Measurements from ENCODE around the gene SHROOM4.

The SHROOM4 gene

DNA sequence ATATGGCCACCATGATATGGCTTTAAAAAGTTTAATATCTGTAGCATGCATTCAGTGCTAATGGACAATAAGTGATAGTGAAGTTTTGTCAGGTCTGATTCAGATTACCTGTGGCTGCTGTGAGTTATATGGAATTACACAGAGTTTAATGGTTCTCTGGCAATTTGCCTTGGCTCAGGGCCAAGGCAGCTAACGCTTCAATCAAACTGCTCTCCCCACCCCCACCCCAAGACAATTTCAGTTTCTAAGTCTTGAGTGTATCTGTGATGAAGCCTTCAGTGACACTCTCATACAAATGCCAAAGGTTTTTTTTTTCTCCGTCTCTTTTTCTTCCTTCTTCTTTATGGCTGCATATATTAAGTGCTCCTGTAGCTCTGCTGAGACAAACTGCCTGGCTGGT is 106.6 kb downstream of the SHROOM4 start:
- Histone ChIP-seq H3K27ac (ENCODE audit: low read length) (no peak overlapping the region), H2AFZ (ENCODE audit: low read length) (no peak overlapping the region), H3K9ac (ENCODE audit: low read length) (no peak overlapping the region), H3K4me2 (ENCODE audit: low read depth, low read length) (no peak overlapping the region), H3K27me3 (replicated peaks; ENCODE audit: insufficient read depth, low read length) (no peaks in the 10 kb centered on the region), H3K9me3 (replicated peaks; ENCODE audit: insufficient read depth, low read length) (no peaks in the 10 kb centered on the region), H3K4me1 (ENCODE audit: low read length) (no peaks in the 10 kb centered on the region), H3K9me2 (replicated peaks; ENCODE audit: insufficient read depth, low read length) (no peaks in the 10 kb centered on the region), H4K20me1 (ENCODE audit: insufficient read depth, low read length) (no peaks in the 10 kb centered on the region), H3K4me3 (ENCODE audit: low read length) (no peak overlapping the region), H3K79me2 (ENCODE audit: low read length) (no peaks in the 10 kb centered on the region), H3F3A (ENCODE audit: insufficient read depth, low read length) (no peaks in the 10 kb centered on the region), H3K36me3 (replicated peaks; ENCODE audit: insufficient read depth, low read length) (no peaks in the 10 kb centered on the region)
- TF ChIP-seq, protein P1, sequence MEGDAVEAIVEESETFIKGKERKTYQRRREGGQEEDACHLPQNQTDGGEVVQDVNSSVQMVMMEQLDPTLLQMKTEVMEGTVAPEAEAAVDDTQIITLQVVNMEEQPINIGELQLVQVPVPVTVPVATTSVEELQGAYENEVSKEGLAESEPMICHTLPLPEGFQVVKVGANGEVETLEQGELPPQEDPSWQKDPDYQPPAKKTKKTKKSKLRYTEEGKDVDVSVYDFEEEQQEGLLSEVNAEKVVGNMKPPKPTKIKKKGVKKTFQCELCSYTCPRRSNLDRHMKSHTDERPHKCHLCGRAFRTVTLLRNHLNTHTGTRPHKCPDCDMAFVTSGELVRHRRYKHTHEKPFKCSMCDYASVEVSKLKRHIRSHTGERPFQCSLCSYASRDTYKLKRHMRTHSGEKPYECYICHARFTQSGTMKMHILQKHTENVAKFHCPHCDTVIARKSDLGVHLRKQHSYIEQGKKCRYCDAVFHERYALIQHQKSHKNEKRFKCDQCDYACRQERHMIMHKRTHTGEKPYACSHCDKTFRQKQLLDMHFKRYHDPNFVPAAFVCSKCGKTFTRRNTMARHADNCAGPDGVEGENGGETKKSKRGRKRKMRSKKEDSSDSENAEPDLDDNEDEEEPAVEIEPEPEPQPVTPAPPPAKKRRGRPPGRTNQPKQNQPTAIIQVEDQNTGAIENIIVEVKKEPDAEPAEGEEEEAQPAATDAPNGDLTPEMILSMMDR (IDR thresholded peaks at IDR 0.05; ENCODE audit: low read length) = no peak
- TF ChIP-seq EZH2phosphoT487 (IDR thresholded peaks at IDR 0.05; ENCODE audit: low read length) = no peak
- TF ChIP-seq EZH2 (optimal IDR thresholded peaks at IDR 0.05; ENCODE audit: low read depth, low read length) = no peak
- DNase-seq = peak; percentile 8

DNA sequence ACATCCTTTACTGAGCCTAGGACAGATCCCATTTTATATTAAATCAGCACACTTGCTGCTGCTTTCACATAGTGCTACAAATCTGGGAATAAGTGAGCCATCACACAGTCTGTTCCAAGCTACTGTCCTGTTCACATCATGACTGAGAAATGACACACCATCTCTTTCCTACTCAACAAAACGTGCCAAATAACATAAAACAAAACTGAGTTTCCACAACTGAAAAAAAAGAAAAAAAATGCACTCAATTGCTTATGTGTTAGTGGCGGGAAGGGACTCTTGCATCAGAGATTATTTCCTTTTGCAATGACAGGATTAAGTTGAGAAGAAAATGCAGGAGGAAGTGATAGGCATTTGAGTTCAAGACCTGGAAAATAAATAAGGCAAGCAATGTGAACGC is 109.0 kb downstream of the SHROOM4 start:
- no peak for DNase-seq
- no peaks in the 10 kb centered on the region for H3K36me3 ChIP-seq (replicated peaks; ENCODE audit: insufficient read depth, low read length)
- no peaks in the 10 kb centered on the region for H3K79me2 ChIP-seq (ENCODE audit: low read length)
- H3K4me1 ChIP-seq (ENCODE audit: low read length) = no peaks in the 10 kb centered on the region
- no peak overlapping the region for H3K4me2 ChIP-seq (ENCODE audit: low read depth, low read length)
- no peak overlapping the region for H3K27ac ChIP-seq (ENCODE audit: low read length)
- no peaks in the 10 kb centered on the region for H3K9me3 ChIP-seq (replicated peaks; ENCODE audit: insufficient read depth, low read length)
- TF ChIP-seq, protein P1 (IDR thresholded peaks at IDR 0.05; ENCODE audit: low read length) = no peak
- no peak for TF ChIP-seq EZH2 (optimal IDR thresholded peaks at IDR 0.05; ENCODE audit: low read depth, low read length)
- no peak for TF ChIP-seq EZH2phosphoT487 (IDR thresholded peaks at IDR 0.05; ENCODE audit: low read length)
- no peaks in the 10 kb centered on the region for H3K9me2 ChIP-seq (replicated peaks; ENCODE audit: insufficient read depth, low read length)
- no peak overlapping the region for H3K9ac ChIP-seq (ENCODE audit: low read length)
- H3K27me3 ChIP-seq (replicated peaks; ENCODE audit: insufficient read depth, low read length) = no peaks in the 10 kb centered on the region
- no peaks in the 10 kb centered on the region for H3F3A ChIP-seq (ENCODE audit: insufficient read depth, low read length)
- no peak overlapping the region for H3K4me3 ChIP-seq (ENCODE audit: low read length)
- H2AFZ ChIP-seq (ENCODE audit: low read length) = no peak overlapping the region
- H4K20me1 ChIP-seq (ENCODE audit: insufficient read depth, low read length) = no peaks in the 10 kb centered on the region

DNA sequence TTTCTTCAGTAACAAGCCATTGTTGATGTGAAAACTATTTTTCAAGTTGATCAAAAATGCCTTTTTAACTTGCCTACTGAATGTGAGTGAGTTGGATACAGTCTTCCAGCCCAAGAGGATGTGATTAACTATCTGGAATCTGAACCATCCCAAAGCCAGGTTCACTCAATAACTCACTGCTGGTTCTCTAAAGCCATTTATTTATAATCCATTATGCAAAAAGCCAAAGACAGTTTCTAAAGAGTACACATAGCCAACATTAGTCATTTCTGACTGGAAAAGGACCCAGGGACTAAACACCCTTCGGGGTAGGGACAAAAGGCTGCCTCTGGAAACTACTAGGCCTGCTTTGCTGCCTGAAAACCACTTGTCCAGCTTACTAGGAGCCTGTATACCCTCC is 109.6 kb downstream of the SHROOM4 start:
- H3F3A ChIP-seq (ENCODE audit: insufficient read depth, low read length) = no peaks in the 10 kb centered on the region
- H3K9me3 ChIP-seq (replicated peaks; ENCODE audit: insufficient read depth, low read length) = no peaks in the 10 kb centered on the region
- H3K9me2 ChIP-seq (replicated peaks; ENCODE audit: insufficient read depth, low read length) = no peaks in the 10 kb centered on the region
- TF ChIP-seq EZH2 (optimal IDR thresholded peaks at IDR 0.05; ENCODE audit: low read depth, low read length) (no peak), EZH2phosphoT487 (IDR thresholded peaks at IDR 0.05; ENCODE audit: low read length) (no peak)
- TF ChIP-seq, protein P1 (IDR thresholded peaks at IDR 0.05; ENCODE audit: low read length) = no peak
- no peak overlapping the region for H3K9ac ChIP-seq (ENCODE audit: low read length)
- no peaks in the 10 kb centered on the region for H3K4me1 ChIP-seq (ENCODE audit: low read length)
- no peak overlapping the region for H3K4me2 ChIP-seq (ENCODE audit: low read depth, low read length)
- no peak for DNase-seq
- H3K36me3 ChIP-seq (replicated peaks; ENCODE audit: insufficient read depth, low read length) = no peaks in the 10 kb centered on the region
- no peak overlapping the region for H2AFZ ChIP-seq (ENCODE audit: low read length)
- no peak overlapping the region for H3K4me3 ChIP-seq (ENCODE audit: low read length)
- no peaks in the 10 kb centered on the region for H4K20me1 ChIP-seq (ENCODE audit: insufficient read depth, low read length)
- H3K79me2 ChIP-seq (ENCODE audit: low read length) = no peaks in the 10 kb centered on the region
- H3K27ac ChIP-seq (ENCODE audit: low read length) = no peak overlapping the region
- no peaks in the 10 kb centered on the region for H3K27me3 ChIP-seq (replicated peaks; ENCODE audit: insufficient read depth, low read length)

Measured in MM.1S (cell line).